Mesenchymal stem cell (in vitro differentiated cells and primary cell): ENCODE measurements around the gene COL11A2.

Experiments
- DNase-seq: peaks from one replicate; pipeline ENCODE4 v3.0.0-alpha.2; 2013
- H2AFZ ChIP-seq: one replicate; pipeline ENCODE4 v1.6.1; 2013; ENCODE audit warnings: low read depth, mild to moderate bottlenecking, control low read depth, inconsistent platforms, low read length, moderate library complexity
- H2AK5ac ChIP-seq: 2 replicates; pipeline ENCODE4 v1.6.1; 2013; ENCODE audit warnings: low read length, moderate library complexity, mild to moderate bottlenecking, inconsistent platforms; ENCODE audit not compliant: severe bottlenecking
- H2BK120ac ChIP-seq: one replicate; pipeline ENCODE4 v1.6.1; 2013; ENCODE audit warnings: low read depth, mild to moderate bottlenecking, inconsistent platforms, low read length, moderate library complexity
- H2BK12ac ChIP-seq, 2 experiments: one replicate each; pipeline ENCODE4 v1.6.1; 2013; ENCODE audit warnings: inconsistent platforms in 2 of 2, low read length in 2 of 2, mild to moderate bottlenecking in 2 of 2, moderate library complexity in 2 of 2, control low read depth in 1 of 2
- H2BK15ac ChIP-seq: one replicate; pipeline ENCODE4 v1.6.1; 2013; ENCODE audit warnings: mild to moderate bottlenecking, low read depth, inconsistent platforms; ENCODE audit not compliant: poor library complexity, severe bottlenecking
- H2BK5ac ChIP-seq: 2 replicates; pipeline ENCODE4 v1.6.1; 2013; ENCODE audit warnings: low read depth, mild to moderate bottlenecking, low read length, control low read depth, inconsistent platforms; ENCODE audit not compliant: poor library complexity, severe bottlenecking
- H3K14ac ChIP-seq, 2 experiments: one replicate each; pipeline ENCODE4 v1.6.1; 2013; ENCODE audit warnings: inconsistent platforms in 2 of 2, low read length in 2 of 2, control low read depth in 1 of 2, mild to moderate bottlenecking in 1 of 2, moderate library complexity in 1 of 2
- H3K18ac ChIP-seq, 2 experiments: one replicate each; pipeline ENCODE4 v1.6.1; 2013; ENCODE audit warnings: inconsistent platforms in 2 of 2, low read length in 2 of 2, control low read depth in 1 of 2, low read depth in 1 of 2, mild to moderate bottlenecking in 1 of 2
- H3K23ac ChIP-seq, 2 experiments: one replicate each; pipeline ENCODE4 v1.6.1; 2013; ENCODE audit warnings: inconsistent platforms in 2 of 2, low read length in 2 of 2, mild to moderate bottlenecking in 2 of 2, moderate library complexity in 2 of 2, control low read depth in 1 of 2
- H3K27ac ChIP-seq: 2 replicates; pipeline ENCODE4 v1.5.1; 2013; ENCODE audit warnings: mild to moderate bottlenecking, moderate library complexity, low read length, control low read depth, inconsistent platforms; ENCODE audit not compliant: poor library complexity, severe bottlenecking
- H3K27me3 ChIP-seq, 2 experiments: 2 replicates each; pipeline versions ENCODE4 v1.6.1 to v1.7.0; 2013; ENCODE audit warnings: low read length in 2 of 2, mild to moderate bottlenecking in 2 of 2, moderate library complexity in 2 of 2, control low read depth in 1 of 2, inconsistent platforms in 1 of 2; ENCODE audit not compliant: control insufficient read depth in 1 of 2, insufficient read depth in 1 of 2
- H3K36me3 ChIP-seq, 2 experiments: 2 replicates each; pipeline versions ENCODE4 v1.6.1 to v1.7.0; 2013; ENCODE audit warnings: low read length in 2 of 2, control low read depth in 1 of 2, inconsistent platforms in 1 of 2, low read depth in 1 of 2, mild to moderate bottlenecking in 1 of 2; ENCODE audit not compliant: insufficient read depth in 2 of 2, control insufficient read depth in 1 of 2
- H3K4ac ChIP-seq, 2 experiments: one replicate each; pipeline ENCODE4 v1.6.1; 2013; ENCODE audit warnings: inconsistent platforms in 2 of 2, low read length in 2 of 2, mild to moderate bottlenecking in 2 of 2, moderate library complexity in 2 of 2, control low read depth in 1 of 2, low read depth in 1 of 2
- H3K4me1 ChIP-seq: 2 replicates; pipeline ENCODE4 v1.6.1; 2013; ENCODE audit warnings: low read depth, low read length, control low read depth; ENCODE audit not compliant: control insufficient read depth, insufficient read depth
- H3K4me2 ChIP-seq: 2 replicates; pipeline ENCODE4 v1.6.1; 2013; ENCODE audit warnings: low read length, mild to moderate bottlenecking, inconsistent platforms; ENCODE audit not compliant: poor library complexity, severe bottlenecking
- H3K4me3 ChIP-seq, 2 experiments: 2 replicates each; pipeline versions ENCODE4 v1.5.1 to v1.7.0; 2013; ENCODE audit warnings: low read length in 2 of 2, mild to moderate bottlenecking in 2 of 2, control low read depth in 1 of 2, low read depth in 1 of 2; ENCODE audit not compliant: insufficient read depth in 1 of 2
- H3K79me1 ChIP-seq: replicated peaks from 2 replicates; pipeline ENCODE4 v1.6.1; 2013; ENCODE audit warnings: mild to moderate bottlenecking, control low read depth, low read length, inconsistent platforms; ENCODE audit not compliant: poor library complexity, severe bottlenecking
- H3K9ac ChIP-seq: 2 replicates; pipeline ENCODE4 v1.7.0; 2013; ENCODE audit warnings: mild to moderate bottlenecking, low read length, moderate library complexity
- H3K9me3 ChIP-seq: 2 replicates; pipeline ENCODE4 v1.7.0; 2013; ENCODE audit warnings: mild to moderate bottlenecking, low read length; ENCODE audit not compliant: control insufficient read depth
- H4K8ac ChIP-seq: one replicate; pipeline ENCODE4 v1.6.1; 2013; ENCODE audit warnings: inconsistent platforms, mild to moderate bottlenecking, low read length, moderate library complexity
- H4K91ac ChIP-seq: one replicate; pipeline ENCODE4 v1.6.1; 2013; ENCODE audit warnings: mild to moderate bottlenecking, low read length, inconsistent platforms
- WGBS: methylation state at CpG from one replicate; pipeline ENCODE4 v1.1.7; 2013; ENCODE audit warnings: mixed read lengths; 5-methylcytosine and 5-hydroxymethylcytosine counted together

Gene COL11A2

GRCh38 chr6:33209856-33210255 lies 17.6 kb upstream of the COL11A2 start:
- Histone ChIP-seq H3K14ac (no peak overlapping the region), H2BK5ac (no peak overlapping the region), H3K9ac (no peak overlapping the region), H2AK5ac (no peak overlapping the region), H2BK120ac (no peak overlapping the region), H2BK15ac (no peak overlapping the region), H2BK12ac (no peak overlapping the region), H3K27me3 (peaks cover 0 to 7% of the 10 kb centered on the region in 2 experiments), H3K9me3 (no peaks in the 10 kb centered on the region), H3K36me3 (peaks cover 24 to 29% of the 10 kb centered on the region in 2 experiments), H4K8ac (no peak overlapping the region), H4K91ac (no peak overlapping the region), H3K4me3 (no peak overlapping the region), H3K4ac (no peak overlapping the region), H3K23ac (no peak overlapping the region), H3K4me1 (peaks cover 36% of the 10 kb centered on the region), H3K27ac (no peak overlapping the region), H3K18ac (no peak overlapping the region), H3K79me1 (peaks cover 11% of the 10 kb centered on the region), H2AFZ (no peak overlapping the region), H3K4me2 (no peak overlapping the region)
- DNase-seq = no peak
- 94% methylated on average over 10 of the region's 10 CpGs for WGBS

GRCh38 chr6:33208091-33208967 lies 16.1 kb upstream of the COL11A2 start, which contains the start of gene RING1:
RING1 (plus strand) TSS chr6:33208500; CDS start chr6:33208823, 323 bp downstream.
- whole genome bisulfite sequencing = 1% methylated on average over 42 of the region's 86 CpGs
- H3K4ac ChIP-seq = peak within 1 kb of the TSS; percentile 89 to 95
- peak; percentile 84 for DNase-seq

GRCh38 chr6:33207552-33208090 lies 15.4 kb upstream of the COL11A2 start:
- Histone ChIP-seq H2AFZ (peak overlapping the region; percentile 73), H3K14ac (peak overlapping the region in 1 of 2 experiments; percentile 85), H2AK5ac (peak overlapping the region; percentile 56), H3K4me2 (peak overlapping the region; percentile 89), H3K27ac (peak overlapping the region; percentile 71), H4K91ac (peak overlapping the region; percentile 71), H3K4me3 (peak overlapping the region; percentile 88 to 96), H3K79me1 (peaks cover 14% of the 10 kb centered on the region), H3K4ac (peak overlapping the region; percentile 89 to 95), H3K9me3 (no peaks in the 10 kb centered on the region), H2BK15ac (peak overlapping the region; percentile 83), H3K27me3 (no peaks in the 10 kb centered on the region), H2BK12ac (peak overlapping the region in 1 of 2 experiments; percentile 21), H3K18ac (peak overlapping the region; percentile 89 to 96), H3K36me3 (peaks cover 36 to 44% of the 10 kb centered on the region in 2 experiments), H3K4me1 (peaks cover 38% of the 10 kb centered on the region), H2BK120ac (peak overlapping the region; percentile 83), H3K23ac (peak overlapping the region in 1 of 2 experiments; percentile 36), H4K8ac (peak overlapping the region; percentile 83), H3K9ac (peak overlapping the region; percentile 100), H2BK5ac (peak overlapping the region; percentile 12)
- peak; percentile 81 for DNase-seq
- WGBS = under 1% methylated on average over 25 of the region's 29 CpGs

More at GRCh38 chr6:33208091-33208967, 16.1 kb upstream of the COL11A2 start, which contains the start of gene RING1:
- Histone ChIP-seq H4K91ac (peak within 1 kb of the TSS; percentile 90), H3K4me1 (peaks cover 38% of the 10 kb centered on the region), H2BK15ac (peak within 1 kb of the TSS; percentile 83), H4K8ac (peak within 1 kb of the TSS; percentile 83), H3K27ac (peak within 1 kb of the TSS; percentile 71), H3K18ac (peak within 1 kb of the TSS; percentile 89 to 96), H2AFZ (peak within 1 kb of the TSS; percentile 73), H3K9me3 (no peaks in the 10 kb centered on the region), H3K4me3 (peak within 1 kb of the TSS; percentile 88 to 96), H2BK12ac (peak within 1 kb of the TSS in 1 of 2 experiments; percentile 21), H3K27me3 (no peaks in the 10 kb centered on the region), H3K4me2 (peak within 1 kb of the TSS; percentile 89), H2BK5ac (peak within 1 kb of the TSS; percentile 12), H3K14ac (peak within 1 kb of the TSS in 1 of 2 experiments; percentile 85), H2BK120ac (peak within 1 kb of the TSS; percentile 83), H2AK5ac (peak within 1 kb of the TSS; percentile 56), H3K9ac (peak within 1 kb of the TSS; percentile 100), H3K23ac (peak within 1 kb of the TSS in 1 of 2 experiments; percentile 36), H3K79me1 (peaks cover 14% of the 10 kb centered on the region), H3K36me3 (peaks cover 32 to 37% of the 10 kb centered on the region in 2 experiments)
